Measurements from ENCODE around the gene ICAM4. TPM values are rescaled to one million over a fixed set of nuclear protein-coding genes. Genes with fewer than 3 reads are reported as not detected.
A peak's percentile ranks its signal among the peaks of the same experiment; 100 is the strongest.

The ICAM4 gene
- total RNA-seq, 3 donors from 2014 or later (not counting 1 experiment from before 2014, with no cell fraction given), result 1.3 to 3.6 (median 3.0) TPM

- 38% methylated on average over 25 of the region's 25 CpGs for WGBS (ENCODE audit: insufficient coverage)
- no peak for DNase-seq
Observed at GRCh38 chr19:10294368-10294697, 7.6 kb downstream of the ICAM4 start.

GRCh38 chr19:10295305-10295846 is 8.6 kb downstream of the ICAM4 start:
- no peaks in the 10 kb centered on the region for H3K9me3 ChIP-seq (ENCODE audit: control insufficient read depth, insufficient read depth, low read length)
- ATAC-seq (peak; percentile 73 to 88 (median 73)), DNase-seq (peak; percentile 70 to 87)
- no peaks in the 10 kb centered on the region for H3K9me3 Mint-ChIP-seq
- under 1% methylated on average over 48 of the region's 48 CpGs for WGBS (ENCODE audit: insufficient coverage)
- H3K4me3 ChIP-seq (ENCODE audit: low read length), result peak overlapping the region; percentile 34
- H3K27me3 ChIP-seq (ENCODE audit: control insufficient read depth, insufficient read depth, low read length), result peaks cover 37% of the 10 kb centered on the region
- intact Hi-C loops (cut with micrococcal nuclease), result no loop called here
- H3K27ac ChIP-seq (ENCODE audit: low read length), result no peak overlapping the region
- H3K4me3 Mint-ChIP-seq, result peak overlapping the region; percentile 89
- TF ChIP-seq, protein P1, sequence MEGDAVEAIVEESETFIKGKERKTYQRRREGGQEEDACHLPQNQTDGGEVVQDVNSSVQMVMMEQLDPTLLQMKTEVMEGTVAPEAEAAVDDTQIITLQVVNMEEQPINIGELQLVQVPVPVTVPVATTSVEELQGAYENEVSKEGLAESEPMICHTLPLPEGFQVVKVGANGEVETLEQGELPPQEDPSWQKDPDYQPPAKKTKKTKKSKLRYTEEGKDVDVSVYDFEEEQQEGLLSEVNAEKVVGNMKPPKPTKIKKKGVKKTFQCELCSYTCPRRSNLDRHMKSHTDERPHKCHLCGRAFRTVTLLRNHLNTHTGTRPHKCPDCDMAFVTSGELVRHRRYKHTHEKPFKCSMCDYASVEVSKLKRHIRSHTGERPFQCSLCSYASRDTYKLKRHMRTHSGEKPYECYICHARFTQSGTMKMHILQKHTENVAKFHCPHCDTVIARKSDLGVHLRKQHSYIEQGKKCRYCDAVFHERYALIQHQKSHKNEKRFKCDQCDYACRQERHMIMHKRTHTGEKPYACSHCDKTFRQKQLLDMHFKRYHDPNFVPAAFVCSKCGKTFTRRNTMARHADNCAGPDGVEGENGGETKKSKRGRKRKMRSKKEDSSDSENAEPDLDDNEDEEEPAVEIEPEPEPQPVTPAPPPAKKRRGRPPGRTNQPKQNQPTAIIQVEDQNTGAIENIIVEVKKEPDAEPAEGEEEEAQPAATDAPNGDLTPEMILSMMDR (IDR thresholded peaks at IDR 0.05), result no peak
- peaks cover 7 to 19% of the 10 kb centered on the region in 2 donors for H3K27me3 Mint-ChIP-seq (ENCODE audit: low read depth in 2 of 2)
- H3K4me1 ChIP-seq (ENCODE audit: control insufficient read depth, insufficient read depth, low read length), result peaks cover 59% of the 10 kb centered on the region
- no peaks in the 10 kb centered on the region for H3K36me3 ChIP-seq (ENCODE audit: control insufficient read depth, insufficient read depth, low read length)
- no peaks in the 10 kb centered on the region for H3K36me3 Mint-ChIP-seq
- peaks cover 37 to 47% of the 10 kb centered on the region in 2 donors for H3K4me1 Mint-ChIP-seq
- peak overlapping the region; percentile 61 to 86 for H3K27ac Mint-ChIP-seq

More at GRCh38 chr19:10294368-10294697, 7.6 kb downstream of the ICAM4 start:
- no peak overlapping the region for H3K27ac Mint-ChIP-seq
- Histone ChIP-seq H3K4me3 (ENCODE audit: low read length) (no peak overlapping the region), H3K36me3 (ENCODE audit: control insufficient read depth, insufficient read depth, low read length) (no peaks in the 10 kb centered on the region), H3K4me1 (ENCODE audit: control insufficient read depth, insufficient read depth, low read length) (peaks cover 69% of the 10 kb centered on the region), H3K9me3 (ENCODE audit: control insufficient read depth, insufficient read depth, low read length) (no peaks in the 10 kb centered on the region), H3K27me3 (ENCODE audit: control insufficient read depth, insufficient read depth, low read length) (peaks cover 45% of the 10 kb centered on the region), H3K27ac (ENCODE audit: low read length) (no peak overlapping the region)
- H3K4me3 Mint-ChIP-seq, result peak overlapping the region; percentile 89
- no peak for ATAC-seq
- TF ChIP-seq, protein P1 (IDR thresholded peaks at IDR 0.05), result no peak
- intact Hi-C loops (cut with micrococcal nuclease), result loop anchor here (5.0 kb wide), 1 partner anchor 218 kb away; no protein-coding TSS in a partner anchor
- H3K36me3 Mint-ChIP-seq, result no peaks in the 10 kb centered on the region
- no peaks in the 10 kb centered on the region for H3K9me3 Mint-ChIP-seq
- peaks cover 7 to 27% of the 10 kb centered on the region in 2 donors for H3K27me3 Mint-ChIP-seq (ENCODE audit: low read depth in 2 of 2)
- H3K4me1 Mint-ChIP-seq, result peaks cover 41 to 52% of the 10 kb centered on the region in 2 donors

DNA sequence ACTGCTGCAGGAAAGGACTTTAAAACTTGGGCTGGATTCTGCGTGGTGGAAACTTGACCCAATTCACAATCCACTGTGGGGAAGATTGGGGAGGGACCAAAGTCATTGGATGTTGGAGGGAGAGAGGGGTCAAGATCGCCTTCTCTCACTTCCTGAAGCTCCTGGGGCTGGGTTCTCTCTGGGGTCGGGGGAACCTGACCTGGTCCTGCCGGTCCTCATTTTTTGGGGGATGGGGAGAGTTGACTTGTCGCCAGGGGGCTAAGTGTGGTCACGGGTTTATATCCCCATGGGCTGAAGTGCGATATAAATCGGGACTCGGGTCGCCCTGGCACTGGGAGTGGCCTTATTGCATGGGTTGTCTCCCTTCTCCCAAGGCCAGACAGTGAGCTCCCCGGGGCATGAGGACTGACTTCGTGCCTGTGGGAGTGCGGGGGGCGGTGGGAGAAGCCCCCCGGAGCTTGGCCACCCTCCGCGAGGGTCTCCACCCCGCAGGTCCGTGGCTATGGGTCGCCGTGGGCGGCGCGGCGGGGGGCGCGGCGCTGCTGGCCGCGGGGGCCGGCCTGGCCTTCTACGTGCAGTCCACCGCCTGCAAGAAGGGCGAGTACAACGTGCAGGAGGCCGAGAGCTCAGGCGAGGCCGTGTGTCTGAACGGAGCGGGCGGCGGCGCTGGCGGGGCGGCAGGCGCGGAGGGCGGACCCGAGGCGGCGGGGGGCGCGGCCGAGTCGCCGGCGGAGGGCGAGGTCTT is 9.3 kb downstream of the ICAM4 start:
- Histone ChIP-seq H3K9me3 (ENCODE audit: control insufficient read depth, insufficient read depth, low read length) (no peaks in the 10 kb centered on the region), H3K27me3 (ENCODE audit: control insufficient read depth, insufficient read depth, low read length) (peaks cover 30% of the 10 kb centered on the region), H3K4me1 (ENCODE audit: control insufficient read depth, insufficient read depth, low read length) (peaks cover 53% of the 10 kb centered on the region), H3K4me3 (ENCODE audit: low read length) (peak overlapping the region; percentile 34), H3K36me3 (ENCODE audit: control insufficient read depth, insufficient read depth, low read length) (no peaks in the 10 kb centered on the region), H3K27ac (ENCODE audit: low read length) (no peak overlapping the region)
- H3K4me3 Mint-ChIP-seq, result peak overlapping the region; percentile 89
- H3K27ac Mint-ChIP-seq, result peak overlapping the region; percentile 61 to 86
- H3K27me3 Mint-ChIP-seq (ENCODE audit: low read depth in 2 of 2), result peaks cover 7 to 15% of the 10 kb centered on the region in 2 donors
- no peaks in the 10 kb centered on the region for H3K9me3 Mint-ChIP-seq
- peaks cover 31 to 41% of the 10 kb centered on the region in 2 donors for H3K4me1 Mint-ChIP-seq
- DNase-seq (no peak), ATAC-seq (no peak)
- 21% methylated on average over 58 of the region's 58 CpGs for WGBS (ENCODE audit: insufficient coverage)
- H3K36me3 Mint-ChIP-seq, result no peaks in the 10 kb centered on the region
- intact Hi-C loops (cut with micrococcal nuclease), result no loop called here
- TF ChIP-seq, protein P1 (IDR thresholded peaks at IDR 0.05), result no peak

All from natural killer cell (primary cell).